HG03039 (cell line): ENCODE data around the gene SEMA3A.
"Not testable (repeated sequence)": the region's sequence is repeated elsewhere in the genome, so short reads cannot be mapped to it uniquely, and the experiment has no call there.

Experiments used
- ATAC-seq: cut with Tn5 transposase; IDR thresholded peaks from one replicate; pipeline ENCODE4 v1.9.1; 2021; ENCODE audit warnings: mild to moderate bottlenecking, moderate library complexity; ENCODE audit not compliant: unreplicated experiment

The SEMA3A gene

GRCh38 chr7:84194484-84195271 is at the start of gene SEMA3A:
Gene SEMA3A (minus strand): TSS chr7:84194789. CDS start chr7:84194586, 203 bp downstream.
- ATAC-seq, result no peak

- ATAC-seq, result not testable (repeated sequence)
Measured at GRCh38 chr7:84243037-84243436, 48.4 kb upstream of the SEMA3A start.

- no peak for ATAC-seq
Measured at GRCh38 chr7:84238596-84238995, 44.0 kb upstream of the SEMA3A start.

GRCh38 chr7:84237533-84238173 is 43.1 kb upstream of the SEMA3A start:
- no peak for ATAC-seq

- ATAC-seq, result no peak
Measured at GRCh38 chr7:84236398-84236797, 41.8 kb upstream of the SEMA3A start.

GRCh38 chr7:84232646-84233045 is 38.1 kb upstream of the SEMA3A start:
- ATAC-seq, result no peak

- no peak for ATAC-seq
Measured at GRCh38 chr7:84231157-84231556, 36.6 kb upstream of the SEMA3A start.

- ATAC-seq, result no peak
Measured at GRCh38 chr7:84230491-84230890, 35.9 kb upstream of the SEMA3A start.

GRCh38 chr7:84228526-84228925 is 33.9 kb upstream of the SEMA3A start:
- ATAC-seq, result no peak

GRCh38 chr7:84226759-84227158 is 32.2 kb upstream of the SEMA3A start:
- no peak for ATAC-seq

- ATAC-seq, result no peak
Measured at GRCh38 chr7:84224505-84224904, 29.9 kb upstream of the SEMA3A start.

- no peak for ATAC-seq
Measured at GRCh38 chr7:84219310-84219709, 24.7 kb upstream of the SEMA3A start.

- ATAC-seq, result no peak
Measured at GRCh38 chr7:84218681-84219080, 24.1 kb upstream of the SEMA3A start.

GRCh38 chr7:84216472-84216871 is 21.9 kb upstream of the SEMA3A start:
- ATAC-seq, result no peak

GRCh38 chr7:84214757-84215156 is 20.2 kb upstream of the SEMA3A start:
- not testable (repeated sequence) for ATAC-seq

- ATAC-seq, result no peak
Measured at GRCh38 chr7:84210301-84210700, 15.7 kb upstream of the SEMA3A start.

GRCh38 chr7:84209006-84209405 is 14.4 kb upstream of the SEMA3A start:
- ATAC-seq, result no peak

- ATAC-seq, result no peak
Measured at GRCh38 chr7:84207615-84208014, 13.0 kb upstream of the SEMA3A start.

- ATAC-seq, result no peak
Measured at GRCh38 chr7:84207025-84207424, 12.4 kb upstream of the SEMA3A start.

- no peak for ATAC-seq
Measured at GRCh38 chr7:84204655-84205054, 10.1 kb upstream of the SEMA3A start.

GRCh38 chr7:84202855-84203254 is 8.3 kb upstream of the SEMA3A start:
- ATAC-seq, result no peak

- no peak for ATAC-seq
Measured at GRCh38 chr7:84200859-84201258, 6.3 kb upstream of the SEMA3A start.
